Caco-2 (cell line): Measurements from ENCODE around the gene ZNF638. TPM values are rescaled to one million over a fixed set of nuclear protein-coding genes. Genes with fewer than 3 reads are reported as not detected.

Experiments used
- BruUV-seq: library from RNA; stranded (reverse); fragments of 400-500 nt; replicated peaks from 2 replicates; lab custom pipeline; 2021; lab: Mats Ljungman, UMichigan
- CTCF ChIA-PET: fragments of 300-600 bp; sonication (Branson Sonifier 250); formaldehyde crosslinking; loops from one replicate; lab custom pipeline; 2022; ENCODE audit warnings: antibody characterized with exemption; lab: Charles Lee
- POLR2A ChIA-PET: fragments of 300-600 bp; sonication (Branson Sonifier 250); formaldehyde crosslinking; loops from one replicate; lab custom pipeline; 2022; ENCODE audit warnings: antibody characterized with exemption; lab: Charles Lee
- DNase-seq, 2 experiments: peaks; one replicate each; pipeline versions ENCODE4 v3.0.0 to v3.0.0-alpha.2; 2020 to 2022
- H3K27me3 ChIP-seq: replicated peaks from 2 replicates; pipeline ENCODE4 v1.6.0; 2011; ENCODE audit warnings: low read length; ENCODE audit not compliant: control insufficient read depth, insufficient read depth
- H3K36me3 ChIP-seq: 2 replicates; pipeline ENCODE4 v1.5.1; 2011; ENCODE audit warnings: low read length; ENCODE audit not compliant: control insufficient read depth, insufficient read depth
- H3K4me1 ChIP-seq: fragments of 250-450 bp; sonication (Bioruptor Pico); 2 replicates; pipeline ENCODE4 v1.5.1; 2020; ENCODE audit warnings: mild to moderate bottlenecking
- H3K4me3 ChIP-seq: 2 replicates; pipeline ENCODE4 v1.5.1; 2011; ENCODE audit warnings: low read depth, mild to moderate bottlenecking, control low read depth, low read length
- H3K9me3 ChIP-seq: fragments of 250-450 bp; sonication (Bioruptor Pico); 2 replicates; pipeline ENCODE4 v1.5.1; 2020; ENCODE audit warnings: mild to moderate bottlenecking, moderate library complexity
- H3K27ac Mint-ChIP-seq: one replicate; pipeline ENCODE4 v1.8.0; 2022; ENCODE audit warnings: mixed read lengths; ENCODE audit not compliant: unreplicated experiment
- H3K27me3 Mint-ChIP-seq: one replicate; pipeline ENCODE4 v1.8.0; 2022; ENCODE audit warnings: mixed read lengths; ENCODE audit not compliant: insufficient read depth, unreplicated experiment
- H3K36me3 Mint-ChIP-seq: one replicate; pipeline ENCODE4 v1.8.0; 2022; ENCODE audit warnings: mild to moderate bottlenecking, mixed read lengths; ENCODE audit not compliant: insufficient read depth, unreplicated experiment
- H3K4me1 Mint-ChIP-seq: one replicate; pipeline ENCODE4 v1.8.0; 2022; ENCODE audit warnings: low read depth, mixed read lengths; ENCODE audit not compliant: unreplicated experiment
- H3K4me3 Mint-ChIP-seq: one replicate; pipeline ENCODE4 v1.8.0; 2022; ENCODE audit warnings: mild to moderate bottlenecking, moderate library complexity, mixed read lengths; ENCODE audit not compliant: unreplicated experiment
- H3K9me3 Mint-ChIP-seq: one replicate; pipeline ENCODE4 v1.8.0; 2022; ENCODE audit warnings: mixed read lengths; ENCODE audit not compliant: unreplicated experiment
- CTCF ChIP-seq, 2 experiments: fragments of 200-600 bp in 1 of 2; IDR thresholded peaks; 1 replicate in 1 of 2; 2 replicates in 1 of 2; pipeline versions ENCODE4 v1.5.1 to v1.8.0; 2011 to 2022; ENCODE audit warnings: antibody characterized with exemption in 1 of 2, control low read depth in 1 of 2, inconsistent platforms in 1 of 2, low read depth in 1 of 2, low read length in 1 of 2, mild to moderate bottlenecking in 1 of 2, moderate library complexity in 1 of 2; ENCODE audit not compliant: insufficient read depth in 1 of 2, severe bottlenecking in 1 of 2, unreplicated experiment in 1 of 2
- intact Hi-C: fragments of 100-400 bp; cut with micrococcal nuclease; formaldehyde crosslinking; loops from one replicate; pipeline ENCODE4 v1.10.0; 2022; ENCODE audit not compliant: unreplicated experiment
- total RNA-seq: library from RNA; stranded (reverse); gene quantifications from 2 replicates; pipeline ENCODE4 v1.2.3, GENCODE V29; 2022

The ZNF638 gene
- total RNA-seq, 1 experiment from 2014 or later = 133 TPM

- Mint-ChIP-seq H3K4me1 (no peaks in the 10 kb centered on the region), H3K36me3 (no peaks in the 10 kb centered on the region), H3K27ac (no peak overlapping the region), H3K27me3 (no peaks in the 10 kb centered on the region), H3K9me3 (peaks cover 18% of the 10 kb centered on the region), H3K4me3 (no peak overlapping the region)
- Histone ChIP-seq H3K9me3 (peaks cover 13% of the 10 kb centered on the region), H3K36me3 (no peaks in the 10 kb centered on the region), H3K4me3 (no peak overlapping the region), H3K27me3 (no peaks in the 10 kb centered on the region), H3K4me1 (no peaks in the 10 kb centered on the region)
- intact Hi-C loops = no loop called here
- TF ChIP-seq CTCF (IDR thresholded peaks at IDR 0.05; ENCODE audit: insufficient read depth in 1 of 2, low read depth in 1 of 2, low read length in 1 of 2, severe bottlenecking in 1 of 2, unreplicated experiment in 1 of 2) = no peak
- ChIA-PET CTCF (no interaction called here), POLR2A (no interaction called here)
- BruUV-seq = no TSS peak
- no peak for DNase-seq
Observed at GRCh38 chr2:71323386-71323785, 8.2 kb upstream of the ZNF638 start.

DNA sequence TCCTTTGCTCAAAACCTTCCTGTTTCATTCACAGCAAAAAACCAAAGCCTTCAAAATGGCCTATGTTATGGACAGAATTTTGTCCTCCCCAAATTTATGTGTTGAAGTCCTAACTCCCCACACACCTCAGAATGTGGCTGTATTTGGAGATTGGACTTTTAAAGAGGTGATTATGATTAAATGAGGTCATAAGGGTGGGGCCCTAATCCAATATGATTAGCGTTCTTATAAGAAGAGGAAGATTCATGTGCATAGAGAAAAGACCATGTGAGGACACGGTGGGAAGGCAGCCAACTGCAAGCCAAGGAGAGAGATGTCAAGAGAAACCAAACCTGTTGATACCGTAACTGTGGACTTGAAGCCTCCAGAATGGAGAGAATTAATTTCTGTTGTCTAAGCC, 4.6 kb upstream of the ZNF638 start:
- BruUV-seq = no TSS peak
- Histone ChIP-seq H3K4me3 (no peak overlapping the region), H3K4me1 (no peaks in the 10 kb centered on the region), H3K36me3 (no peaks in the 10 kb centered on the region), H3K9me3 (no peaks in the 10 kb centered on the region), H3K27me3 (no peaks in the 10 kb centered on the region)
- no peak overlapping the region for H3K27ac Mint-ChIP-seq
- CTCF ChIA-PET = no interaction called here
- H3K4me1 Mint-ChIP-seq = peaks cover 2% of the 10 kb centered on the region
- no peaks in the 10 kb centered on the region for H3K27me3 Mint-ChIP-seq
- TF ChIP-seq CTCF (IDR thresholded peaks at IDR 0.05; ENCODE audit: insufficient read depth in 1 of 2, low read depth in 1 of 2, low read length in 1 of 2, severe bottlenecking in 1 of 2, unreplicated experiment in 1 of 2) = no peak
- DNase-seq = no peak
- POLR2A ChIA-PET = no interaction called here
- H3K4me3 Mint-ChIP-seq = no peak overlapping the region
- H3K36me3 Mint-ChIP-seq = peaks cover 7% of the 10 kb centered on the region
- no peaks in the 10 kb centered on the region for H3K9me3 Mint-ChIP-seq
- intact Hi-C loops = no loop called here

DNA sequence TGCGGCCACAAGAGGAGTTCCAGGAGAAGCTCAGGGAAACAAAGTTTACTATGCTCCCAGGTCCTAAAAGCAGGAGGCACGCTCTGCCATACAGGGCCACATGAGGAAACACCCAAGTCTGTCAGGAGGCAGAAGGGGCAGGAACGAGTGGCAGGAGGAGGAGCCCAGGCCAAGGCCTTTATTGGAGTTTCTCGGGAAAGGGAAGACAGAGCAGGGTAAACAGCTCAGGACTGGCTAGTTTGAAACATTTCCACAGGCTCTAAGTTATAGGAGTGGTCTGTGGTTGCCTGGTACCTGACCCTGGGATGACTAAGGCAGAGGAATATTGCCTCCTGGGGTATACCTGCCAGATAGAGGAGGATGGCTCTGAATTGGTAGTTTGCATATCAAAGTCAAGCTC, 3.7 kb upstream of the ZNF638 start:
- H3K4me3 ChIP-seq = no peak overlapping the region
- H3K9me3 Mint-ChIP-seq = no peaks in the 10 kb centered on the region
- H3K9me3 ChIP-seq = no peaks in the 10 kb centered on the region
- no TSS peak for BruUV-seq
- no peaks in the 10 kb centered on the region for H3K27me3 ChIP-seq
- H3K27me3 Mint-ChIP-seq = no peaks in the 10 kb centered on the region
- H3K4me1 Mint-ChIP-seq = peaks cover 8% of the 10 kb centered on the region
- H3K4me3 Mint-ChIP-seq = no peak overlapping the region
- no peak for TF ChIP-seq CTCF (IDR thresholded peaks at IDR 0.05; ENCODE audit: insufficient read depth in 1 of 2, low read depth in 1 of 2, low read length in 1 of 2, severe bottlenecking in 1 of 2, unreplicated experiment in 1 of 2)
- H3K4me1 ChIP-seq = peaks cover 1% of the 10 kb centered on the region; the same call in 1 of the 2 replicates
- CTCF ChIA-PET = interaction anchor here (1.2 kb wide), 1 partner anchor 28 kb away, joined by 3 read pairs; no protein-coding TSS in a partner anchor
- intact Hi-C loops = no loop called here
- no peak for DNase-seq
- no peak overlapping the region for H3K27ac Mint-ChIP-seq
- H3K36me3 ChIP-seq = no peaks in the 10 kb centered on the region
- POLR2A ChIA-PET = no interaction called here
- peaks cover 16% of the 10 kb centered on the region for H3K36me3 Mint-ChIP-seq
